ENCODE results near the gene QSER1. TPM values are rescaled to one million over a fixed set of nuclear protein-coding genes. Genes with fewer than 3 reads are reported as not detected.

The QSER1 gene
- total and polyA plus RNA-seq, 2 experiments from 2014 or later, result 3.7 to 27.1 TPM

DNA sequence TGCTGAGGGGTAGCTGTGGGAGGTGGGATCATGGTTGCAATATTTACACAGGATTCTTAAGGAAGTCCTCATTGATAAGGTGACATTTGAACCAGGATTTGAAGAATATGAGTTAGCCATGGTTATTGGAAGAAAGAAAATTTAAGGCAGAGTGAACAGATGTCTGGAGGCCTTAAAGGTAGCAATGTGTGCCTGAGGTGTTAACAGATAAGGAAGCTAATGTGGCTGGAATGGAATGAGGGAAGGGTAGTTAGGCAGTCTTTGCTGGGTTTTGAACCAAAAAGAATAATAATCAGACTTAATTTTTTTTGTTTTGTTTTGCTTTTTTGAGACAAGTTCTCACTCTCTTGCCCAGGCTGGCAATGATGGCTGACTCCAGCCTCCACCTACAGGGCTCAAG lies 113.4 kb downstream of the QSER1 start:
- no peak overlapping the region for H2AFZ ChIP-seq
- no peak for DNase-seq (ENCODE audit: low spot score)
- peaks cover 4% of the 10 kb centered on the region for H3K4me1 ChIP-seq (ENCODE audit: insufficient read depth)
- no peaks in the 10 kb centered on the region for H4K20me1 ChIP-seq (ENCODE audit: insufficient read depth, poor library complexity, severe bottlenecking)
- H3K4me3 ChIP-seq, result no peak overlapping the region
- H3K4me2 ChIP-seq, result no peak overlapping the region
- no peaks in the 10 kb centered on the region for H3K27me3 ChIP-seq
- no peaks in the 10 kb centered on the region for H3K36me3 ChIP-seq (replicated peaks; ENCODE audit: insufficient read depth, low read depth)
- H3K9me3 ChIP-seq (ENCODE audit: low read depth), result no peaks in the 10 kb centered on the region
- H3K27ac ChIP-seq, result no peak overlapping the region
- TF ChIP-seq, protein P1, sequence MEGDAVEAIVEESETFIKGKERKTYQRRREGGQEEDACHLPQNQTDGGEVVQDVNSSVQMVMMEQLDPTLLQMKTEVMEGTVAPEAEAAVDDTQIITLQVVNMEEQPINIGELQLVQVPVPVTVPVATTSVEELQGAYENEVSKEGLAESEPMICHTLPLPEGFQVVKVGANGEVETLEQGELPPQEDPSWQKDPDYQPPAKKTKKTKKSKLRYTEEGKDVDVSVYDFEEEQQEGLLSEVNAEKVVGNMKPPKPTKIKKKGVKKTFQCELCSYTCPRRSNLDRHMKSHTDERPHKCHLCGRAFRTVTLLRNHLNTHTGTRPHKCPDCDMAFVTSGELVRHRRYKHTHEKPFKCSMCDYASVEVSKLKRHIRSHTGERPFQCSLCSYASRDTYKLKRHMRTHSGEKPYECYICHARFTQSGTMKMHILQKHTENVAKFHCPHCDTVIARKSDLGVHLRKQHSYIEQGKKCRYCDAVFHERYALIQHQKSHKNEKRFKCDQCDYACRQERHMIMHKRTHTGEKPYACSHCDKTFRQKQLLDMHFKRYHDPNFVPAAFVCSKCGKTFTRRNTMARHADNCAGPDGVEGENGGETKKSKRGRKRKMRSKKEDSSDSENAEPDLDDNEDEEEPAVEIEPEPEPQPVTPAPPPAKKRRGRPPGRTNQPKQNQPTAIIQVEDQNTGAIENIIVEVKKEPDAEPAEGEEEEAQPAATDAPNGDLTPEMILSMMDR (IDR thresholded peaks at IDR 0.05; ENCODE audit: poor library complexity), result no peak
- TF ChIP-seq EZH2phosphoT487 (IDR thresholded peaks at IDR 0.05; ENCODE audit: low read depth, severe bottlenecking, unreplicated experiment) (no peak), EZH2 (IDR thresholded peaks at IDR 0.05; ENCODE audit: borderline replicate concordance) (no peak)
- H3K9me2 ChIP-seq (replicated peaks; ENCODE audit: insufficient read depth), result no peaks in the 10 kb centered on the region
- no peaks in the 10 kb centered on the region for H3K79me2 ChIP-seq

DNA sequence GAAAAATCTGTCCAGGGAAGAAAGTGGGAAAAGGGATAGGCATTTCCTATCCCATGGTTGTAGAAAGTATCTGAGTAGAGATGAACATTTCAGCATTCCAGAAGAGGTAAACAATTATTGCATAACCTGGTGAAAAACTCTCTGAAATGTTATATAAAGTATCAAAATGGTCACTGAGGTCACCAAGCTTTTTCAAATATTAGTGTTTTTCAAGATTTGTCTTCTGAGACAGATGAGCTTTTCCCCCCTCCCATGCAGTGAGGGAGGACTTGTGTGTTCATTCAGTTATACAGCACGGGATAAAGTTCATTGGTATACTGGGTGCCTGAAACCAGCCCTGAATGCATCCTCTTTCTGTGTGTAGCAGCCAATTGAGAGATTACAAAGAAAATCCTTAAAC lies 121.1 kb downstream of the QSER1 start:
- Histone ChIP-seq H3K27ac (no peak overlapping the region), H3K27me3 (no peaks in the 10 kb centered on the region), H3K9me3 (ENCODE audit: low read depth) (no peaks in the 10 kb centered on the region), H3K4me1 (ENCODE audit: insufficient read depth) (peaks cover 4% of the 10 kb centered on the region), H3K9me2 (replicated peaks; ENCODE audit: insufficient read depth) (no peaks in the 10 kb centered on the region), H3K4me3 (no peak overlapping the region), H2AFZ (no peak overlapping the region), H4K20me1 (ENCODE audit: insufficient read depth, poor library complexity, severe bottlenecking) (no peaks in the 10 kb centered on the region), H3K4me2 (no peak overlapping the region), H3K36me3 (replicated peaks; ENCODE audit: insufficient read depth, low read depth) (no peaks in the 10 kb centered on the region), H3K79me2 (peaks cover under 1% of the 10 kb centered on the region)
- TF ChIP-seq EZH2 (IDR thresholded peaks at IDR 0.05; ENCODE audit: borderline replicate concordance) (no peak), EZH2phosphoT487 (IDR thresholded peaks at IDR 0.05; ENCODE audit: low read depth, severe bottlenecking, unreplicated experiment) (no peak)
- TF ChIP-seq, protein P1 (IDR thresholded peaks at IDR 0.05; ENCODE audit: poor library complexity), result no peak
- WGBS (ENCODE audit: low lambda C conversion rate, missing lambda C conversion rate), result 48% methylated on average over 1 of the region's 1 CpG
- DNase-seq (ENCODE audit: low spot score), result no peak

DNA sequence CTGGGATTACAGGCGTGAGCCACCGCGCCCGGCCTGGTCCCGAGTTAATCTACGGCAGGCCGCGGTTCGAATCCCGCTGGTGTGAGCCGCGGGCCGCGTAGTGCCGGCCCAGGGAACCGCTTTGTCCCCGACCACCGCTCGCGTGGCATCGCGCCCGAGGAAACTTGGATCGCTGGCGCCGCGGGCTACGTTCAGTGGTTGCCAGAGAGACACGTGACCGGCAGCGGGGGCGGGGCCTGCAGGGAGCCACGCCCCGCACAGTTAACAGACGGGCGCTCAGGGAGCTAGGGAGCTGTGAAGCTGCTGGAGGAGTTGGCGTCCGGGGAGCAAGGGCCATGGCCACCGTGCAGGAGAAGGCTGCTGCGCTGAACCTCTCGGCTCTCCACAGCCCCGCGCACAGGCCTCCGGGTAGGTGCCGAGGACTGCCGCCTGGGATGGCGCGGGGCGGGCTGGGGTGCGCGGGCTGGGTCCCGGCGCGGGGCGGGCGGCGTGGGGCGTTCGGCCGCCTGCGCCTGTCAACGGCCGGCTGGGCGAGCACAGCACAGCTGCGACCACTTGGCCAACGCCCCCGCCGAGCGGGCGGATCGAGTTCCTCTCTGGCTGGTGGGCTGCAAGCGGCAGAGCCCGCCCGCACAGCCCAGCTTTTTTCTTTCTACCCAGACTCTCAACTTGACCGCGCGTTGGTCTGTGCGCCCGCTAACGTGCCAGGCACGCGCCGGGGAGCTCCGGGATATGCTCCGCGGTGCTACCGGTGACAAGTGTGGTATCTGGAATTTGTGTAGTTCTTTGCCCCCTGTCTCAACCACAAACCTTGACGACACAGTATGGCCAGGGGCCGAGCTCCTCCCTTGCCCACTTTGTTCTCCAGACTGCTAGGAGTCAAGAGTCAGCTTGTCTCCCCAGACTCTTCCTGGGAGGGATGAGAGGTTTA lies 123.3 kb downstream of the QSER1 start, which contains the start of gene DEPDC7:
TSS of gene DEPDC7 (plus strand) at position 258 of the 931 bp plus-strand sequence. CDS start at position 336, 78 bp downstream.
- peak within 1 kb of the TSS; percentile 75 for H3K27ac ChIP-seq
- no peaks in the 10 kb centered on the region for H3K27me3 ChIP-seq
- H3K4me1 ChIP-seq (ENCODE audit: insufficient read depth), result peaks cover 4% of the 10 kb centered on the region
- TF ChIP-seq EZH2 (IDR thresholded peaks at IDR 0.05; ENCODE audit: borderline replicate concordance), result no peak
- TF ChIP-seq EZH2phosphoT487 (IDR thresholded peaks at IDR 0.05; ENCODE audit: low read depth, severe bottlenecking, unreplicated experiment), result no peak
- TF ChIP-seq, protein P1 (IDR thresholded peaks at IDR 0.05; ENCODE audit: poor library complexity), result no peak
- H3K4me2 ChIP-seq, result peak within 1 kb of the TSS; percentile 81
- H3K9me2 ChIP-seq (replicated peaks; ENCODE audit: insufficient read depth), result no peaks in the 10 kb centered on the region
- H3K4me3 ChIP-seq, result peak within 1 kb of the TSS; percentile 61
- no peaks in the 10 kb centered on the region for H3K36me3 ChIP-seq (replicated peaks; ENCODE audit: insufficient read depth, low read depth)
- peaks cover 13% of the 10 kb centered on the region for H3K79me2 ChIP-seq
- no peaks in the 10 kb centered on the region for H3K9me3 ChIP-seq (ENCODE audit: low read depth)
- peak within 1 kb of the TSS; percentile 89 for H2AFZ ChIP-seq
- no peaks in the 10 kb centered on the region for H4K20me1 ChIP-seq (ENCODE audit: insufficient read depth, poor library complexity, severe bottlenecking)
- DNase-seq (ENCODE audit: low spot score), result peak; percentile 93
- 11% methylated on average over 55 of the region's 89 CpGs for WGBS (ENCODE audit: low lambda C conversion rate, missing lambda C conversion rate)
